HCT116 (cell line): ENCODE measurements around the gene ZNF335. TPM values are rescaled to one million over a fixed set of nuclear protein-coding genes. Genes with fewer than 3 reads are reported as not detected.

Experiments
- ATAC-seq: fragments of 200-7000 bp; cut with Tn5 transposase; 2 replicates; pipeline ENCODE4 v1.9.1; 2020; ENCODE audit warnings: mild to moderate bottlenecking, moderate library complexity
- BruUV-seq: library from RNA; stranded (reverse); fragments of 400-500 nt; replicated peaks from 2 replicates; lab custom pipeline; 2021; lab: Mats Ljungman, UMichigan
- CTCF ChIA-PET: fragments of 300-600 bp; sonication (Branson Sonifier 250); formaldehyde crosslinking; loops from one replicate; lab custom pipeline; 2021; ENCODE audit warnings: antibody characterized with exemption; lab: Charles Lee
- POLR2A ChIA-PET: fragments of 300-600, 350-600 bp; sonication (Branson Sonifier 250); formaldehyde crosslinking; loops from one replicate; lab custom pipeline; 2021; ENCODE audit warnings: antibody characterized with exemption; lab: Charles Lee
- RAD21 ChIA-PET, 2 experiments: fragments of 300-600 bp; sonication (Branson Sonifier 250); formaldehyde crosslinking; loops; one replicate each; lab custom pipeline; 2023; ENCODE audit warnings: low total read pairs in 2 of 2; ENCODE audit not compliant: uncharacterized antibody in 2 of 2, unreplicated experiment in 2 of 2, low non-redundant PET in 1 of 2; lab: Charles Lee
- DNase-seq: peaks from one replicate; pipeline ENCODE4 v3.0.0-alpha.2; 2010; ENCODE audit warnings: low read depth, low spot score
- H2AFZ ChIP-seq: fragments of 200-600 bp; shearing (Covaris generic), sonication (generic); 2 replicates; pipeline ENCODE4 v1.6.1; 2017; ENCODE audit warnings: low read depth, mixed run types, mixed read lengths, antibody characterized with exemption, low read length; ENCODE audit not compliant: poor library complexity, severe bottlenecking
- H3K27ac ChIP-seq: 2 replicates; pipeline ENCODE4 v1.5.1; 2012; ENCODE audit warnings: low read depth, low read length
- H3K27me3 ChIP-seq: fragments of 200-600 bp; sonication (generic); 2 replicates; pipeline ENCODE4 v1.6.1; 2016; ENCODE audit warnings: mixed run types, low read length, mixed read lengths; ENCODE audit not compliant: insufficient read depth
- H3K36me3 ChIP-seq, 2 experiments: fragments of 200-500 bp in 1 of 2; fragments of 200-600 bp in 1 of 2; sonication (Bioruptor generic) in 1 of 2; sonication (generic) in 1 of 2; 2 replicates each; pipeline versions ENCODE4 v1.5.1 to v1.6.1; 2014 to 2016; ENCODE audit warnings: low read length in 2 of 2, inconsistent platforms in 1 of 2, mixed read lengths in 1 of 2, mixed run types in 1 of 2; ENCODE audit not compliant: insufficient read depth in 2 of 2, control insufficient read depth in 1 of 2
- H3K4me1 ChIP-seq, 2 experiments: fragments of 200-600 bp in 1 of 2; sonication (generic) in 1 of 2; 2 replicates each; pipeline versions ENCODE4 v1.5.1 to v1.6.1; 2012 to 2017; ENCODE audit warnings: low read length in 2 of 2, inconsistent platforms in 1 of 2, mild to moderate bottlenecking in 1 of 2, mixed read lengths in 1 of 2, mixed run types in 1 of 2, moderate library complexity in 1 of 2; ENCODE audit not compliant: insufficient read depth in 2 of 2, control insufficient read depth in 1 of 2
- H3K4me2 ChIP-seq: fragments of 200-600 bp; sonication (generic); 2 replicates; pipeline ENCODE4 v1.6.1; 2017; ENCODE audit warnings: mixed run types, low read length, mixed read lengths
- H3K4me3 ChIP-seq, 2 experiments: fragments of 200-600 bp in 1 of 2; sonication (generic) in 1 of 2; replicated peaks in 1 of 2; 2 replicates each; pipeline ENCODE4 v1.5.1; 2011 to 2016; ENCODE audit warnings: low read length in 2 of 2, control low read depth in 1 of 2, low read depth in 1 of 2, mild to moderate bottlenecking in 1 of 2, mixed read lengths in 1 of 2, mixed run types in 1 of 2
- H3K79me2 ChIP-seq: fragments of 200-600 bp; sonication (generic); 2 replicates; pipeline ENCODE4 v1.6.1; 2017; ENCODE audit warnings: mild to moderate bottlenecking, mixed run types, low read length, moderate library complexity, mixed read lengths; ENCODE audit not compliant: insufficient read depth
- H3K9ac ChIP-seq: fragments of 200-600 bp; sonication (generic); 2 replicates; pipeline ENCODE4 v1.6.1; 2016; ENCODE audit warnings: low read length, mixed read lengths
- H3K9me2 ChIP-seq: fragments of 200-600 bp; sonication (generic), shearing (Covaris generic); 2 replicates; pipeline ENCODE4 v1.6.1; 2017; ENCODE audit warnings: mixed run types, mild to moderate bottlenecking, moderate library complexity; ENCODE audit not compliant: insufficient read depth
- H3K9me3 ChIP-seq, 2 experiments: fragments of 200-500 bp in 1 of 2; fragments of 200-600 bp in 1 of 2; sonication (Bioruptor generic) in 1 of 2; sonication (generic) in 1 of 2; 2 replicates each; pipeline ENCODE4 v1.6.1; 2014 to 2017; ENCODE audit warnings: low read length in 2 of 2, mixed read lengths in 2 of 2, inconsistent platforms in 1 of 2, low read depth in 1 of 2, mild to moderate bottlenecking in 1 of 2, mixed run types in 1 of 2, moderate library complexity in 1 of 2; ENCODE audit not compliant: control insufficient read depth in 1 of 2, insufficient read depth in 1 of 2
- H4K20me1 ChIP-seq: fragments of 200-600 bp; sonication (generic), shearing (Covaris generic); 2 replicates; pipeline ENCODE4 v1.6.1; 2017; ENCODE audit warnings: mixed run types, mild to moderate bottlenecking, moderate library complexity; ENCODE audit not compliant: insufficient read depth
- CBX3 ChIP-seq: IDR thresholded peaks from 2 replicates; pipeline ENCODE4 v1.6.1; 2012; ENCODE audit warnings: low read depth
- EGR1 ChIP-seq: IDR thresholded peaks from 2 replicates; pipeline ENCODE4 v1.6.1; 2012; ENCODE audit warnings: low read depth
- POLR2AphosphoS5 ChIP-seq: IDR thresholded peaks from 2 replicates; pipeline ENCODE4 v1.6.1; 2011; ENCODE audit warnings: mild to moderate bottlenecking, low read depth, low read length, moderate library complexity
- SP1 ChIP-seq: IDR thresholded peaks from 2 replicates; pipeline ENCODE4 v1.6.1; 2012; ENCODE audit warnings: low read depth
- intact Hi-C: fragments of 100-400 bp; cut with micrococcal nuclease; formaldehyde crosslinking; loops from 2 replicates; pipeline ENCODE4 v1.10.0; 2022
- total RNA-seq: library from RNA; stranded (reverse); gene quantifications from one replicate; pipeline ENCODE4 v1.2.1, GENCODE V29; 2021; ENCODE audit not compliant: unreplicated experiment
- TF ChIP-seq, protein P1 (sequence below): IDR thresholded peaks from 2 replicates; pipeline ENCODE4 v1.6.1; 2011; ENCODE audit warnings: mild to moderate bottlenecking, low read length, moderate library complexity; ENCODE audit not compliant: insufficient replicate concordance; ENCODE audit errors: extremely low read depth

The ZNF335 gene
- total RNA-seq, 1 experiment from 2014 or later: 20.8 TPM

GRCh38 chr20:45959956-45960630 is 11.9 kb downstream of the ZNF335 start:
- Histone ChIP-seq H3K9ac (no peak overlapping the region), H3K4me3 (no peak overlapping the region), H3K27ac (no peak overlapping the region), H3K4me1 (no peaks in the 10 kb centered on the region), H2AFZ (no peak overlapping the region), H3K9me2 (no peaks in the 10 kb centered on the region), H3K9me3 (no peaks in the 10 kb centered on the region)
- intact Hi-C loops: loop anchor here (10.0 kb wide), 1 partner anchor 415 kb away; the partner anchor contains the start of gene EPPIN
- RAD21 ChIA-PET: no interaction called here
- TF ChIP-seq, protein P1, sequence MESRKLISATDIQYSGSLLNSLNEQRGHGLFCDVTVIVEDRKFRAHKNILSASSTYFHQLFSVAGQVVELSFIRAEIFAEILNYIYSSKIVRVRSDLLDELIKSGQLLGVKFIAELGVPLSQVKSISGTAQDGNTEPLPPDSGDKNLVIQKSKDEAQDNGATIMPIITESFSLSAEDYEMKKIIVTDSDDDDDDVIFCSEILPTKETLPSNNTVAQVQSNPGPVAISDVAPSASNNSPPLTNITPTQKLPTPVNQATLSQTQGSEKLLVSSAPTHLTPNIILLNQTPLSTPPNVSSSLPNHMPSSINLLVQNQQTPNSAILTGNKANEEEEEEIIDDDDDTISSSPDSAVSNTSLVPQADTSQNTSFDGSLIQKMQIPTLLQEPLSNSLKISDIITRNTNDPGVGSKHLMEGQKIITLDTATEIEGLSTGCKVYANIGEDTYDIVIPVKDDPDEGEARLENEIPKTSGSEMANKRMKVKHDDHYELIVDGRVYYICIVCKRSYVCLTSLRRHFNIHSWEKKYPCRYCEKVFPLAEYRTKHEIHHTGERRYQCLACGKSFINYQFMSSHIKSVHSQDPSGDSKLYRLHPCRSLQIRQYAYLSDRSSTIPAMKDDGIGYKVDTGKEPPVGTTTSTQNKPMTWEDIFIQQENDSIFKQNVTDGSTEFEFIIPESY: no peak
- TF ChIP-seq EGR1 (no peak), POLR2AphosphoS5 (no peak)
- TF ChIP-seq, all 23 proteins: peak for 0
- H3K79me2 ChIP-seq: no peaks in the 10 kb centered on the region
- ChIA-PET CTCF (no interaction called here), POLR2A (no interaction called here)
- ATAC-seq (no peak), DNase-seq (no peak)
- no peaks in the 10 kb centered on the region for H4K20me1 ChIP-seq
- H3K36me3 ChIP-seq: peaks cover 44 to 54% of the 10 kb centered on the region in 2 experiments; a peak in 3 of 4 replicates
- no peaks in the 10 kb centered on the region for H3K27me3 ChIP-seq
- H3K4me2 ChIP-seq: no peak overlapping the region
- no TSS peak for BruUV-seq

- Histone ChIP-seq H3K4me3 (no peak overlapping the region), H3K9me3 (no peaks in the 10 kb centered on the region), H3K36me3 (peaks cover 38 to 54% of the 10 kb centered on the region in 2 experiments; a peak in 3 of 4 replicates), H2AFZ (no peak overlapping the region), H3K79me2 (no peaks in the 10 kb centered on the region), H3K4me2 (no peak overlapping the region), H3K9me2 (no peaks in the 10 kb centered on the region), H4K20me1 (no peaks in the 10 kb centered on the region), H3K27ac (no peak overlapping the region), H3K9ac (no peak overlapping the region), H3K4me1 (no peaks in the 10 kb centered on the region), H3K27me3 (no peaks in the 10 kb centered on the region)
- CTCF ChIA-PET: no interaction called here
- RAD21 ChIA-PET: no interaction called here
- TF ChIP-seq SP1 (no peak), CBX3 (no peak)
- TF ChIP-seq, protein P1: no peak
- POLR2A ChIA-PET: interaction anchor here (0.6 kb wide), 1 partner anchor 166 kb away, joined by 4 read pairs; no protein-coding TSS in a partner anchor
- no peak for DNase-seq
- ATAC-seq: no peak
- BruUV-seq: no TSS peak
- intact Hi-C loops: no loop called here
These were observed 12.9 kb downstream of the ZNF335 start for GRCh38 chr20:45959126-45959525.
